ENCODE data around the gene NKG7. TPM values are rescaled to one million over a fixed set of nuclear protein-coding genes. Genes with fewer than 3 reads are reported as not detected.

NKG7 gene
- polyA plus RNA-seq, 1 donor (not counting 4 experiments of a cell fraction or from before 2014, with no cell fraction given), result not detected

- Histone ChIP-seq H4K20me1 (ENCODE audit: control insufficient read depth, extremely low read depth, insufficient read depth, low read length) (no peaks in the 10 kb centered on the region), H3K4me3 (ENCODE audit: control insufficient read depth in 2 of 3, extremely low read depth in 1 of 3, insufficient read depth in 2 of 3, low read depth in 1 of 3, low read length in 3 of 3) (no peak overlapping the region), H3K4me2 (ENCODE audit: control insufficient read depth, extremely low read depth, insufficient read depth, low read depth, low read length) (no peak overlapping the region), H3K27me3 (ENCODE audit: control insufficient read depth, extremely low read depth, insufficient read depth, low read length) (no peaks in the 10 kb centered on the region), H3K9ac (ENCODE audit: control insufficient read depth, extremely low read depth, insufficient read depth, low read length) (no peak overlapping the region), H3K4me1 (ENCODE audit: control insufficient read depth, extremely low read depth, insufficient read depth, low read length) (no peaks in the 10 kb centered on the region), H3K27ac (ENCODE audit: control insufficient read depth, insufficient read depth, low read length) (no peak overlapping the region), H3K79me2 (ENCODE audit: control insufficient read depth, insufficient read depth, low read length) (no peaks in the 10 kb centered on the region), H3K36me3 (ENCODE audit: control insufficient read depth in 2 of 2, extremely low read depth in 1 of 2, insufficient read depth in 2 of 2, low read length in 2 of 2) (no peaks in the 10 kb centered on the region), H3K9me1 (ENCODE audit: control insufficient read depth, extremely low read depth, insufficient read depth, low read length) (no peaks in the 10 kb centered on the region), H2AFZ (ENCODE audit: control insufficient read depth, low read length) (no peak overlapping the region), H3K9me3 (ENCODE audit: control insufficient read depth, low read depth, low read length) (no peaks in the 10 kb centered on the region)
- DNase-seq (ENCODE audit: low read depth, low spot score), result no peak
- TF ChIP-seq EZH2 (IDR thresholded peaks at IDR 0.05; ENCODE audit: low read length) (no peak), CTCF (optimal IDR thresholded peaks at IDR 0.05 in 1 of 3, IDR thresholded peaks at IDR 0.05 in 1 of 3, conservative IDR thresholded peaks at IDR 0.05 in 1 of 3; ENCODE audit: extremely low read depth in 1 of 3, insufficient read depth in 2 of 3, low read length in 3 of 3) (no peak)
- no peak for FAIRE-seq
- dilution Hi-C loops (cut with MboI; ENCODE audit: extremely low pct_ligation_motif_present, low sequenced_read_pairs), result no loop called here
Measured at GRCh38 chr19:51386882-51387520, 14.5 kb upstream of the NKG7 start.

- peaks cover 2% of the 10 kb centered on the region for H3K9me3 ChIP-seq (ENCODE audit: control insufficient read depth, low read depth, low read length)
- no peak overlapping the region for H2AFZ ChIP-seq (ENCODE audit: control insufficient read depth, low read length)
- FAIRE-seq (no peak), DNase-seq (ENCODE audit: low read depth, low spot score) (no peak)
- H3K9ac ChIP-seq (ENCODE audit: control insufficient read depth, extremely low read depth, insufficient read depth, low read length), result no peak overlapping the region
- dilution Hi-C loops (cut with MboI; ENCODE audit: extremely low pct_ligation_motif_present, low sequenced_read_pairs), result no loop called here
- no peak overlapping the region for H3K27ac ChIP-seq (ENCODE audit: control insufficient read depth, insufficient read depth, low read length)
- no peaks in the 10 kb centered on the region for H3K36me3 ChIP-seq (ENCODE audit: control insufficient read depth in 2 of 2, extremely low read depth in 1 of 2, insufficient read depth in 2 of 2, low read length in 2 of 2)
- no peaks in the 10 kb centered on the region for H3K79me2 ChIP-seq (ENCODE audit: control insufficient read depth, insufficient read depth, low read length)
- H4K20me1 ChIP-seq (ENCODE audit: control insufficient read depth, extremely low read depth, insufficient read depth, low read length), result no peaks in the 10 kb centered on the region
- TF ChIP-seq EZH2 (IDR thresholded peaks at IDR 0.05; ENCODE audit: low read length) (no peak), CTCF (optimal IDR thresholded peaks at IDR 0.05 in 1 of 3, IDR thresholded peaks at IDR 0.05 in 1 of 3, conservative IDR thresholded peaks at IDR 0.05 in 1 of 3; ENCODE audit: extremely low read depth in 1 of 3, insufficient read depth in 2 of 3, low read length in 3 of 3) (no peak)
- no peak overlapping the region for H3K4me2 ChIP-seq (ENCODE audit: control insufficient read depth, extremely low read depth, insufficient read depth, low read depth, low read length)
- no peak overlapping the region for H3K4me3 ChIP-seq (ENCODE audit: control insufficient read depth in 2 of 3, extremely low read depth in 1 of 3, insufficient read depth in 2 of 3, low read depth in 1 of 3, low read length in 3 of 3)
- H3K27me3 ChIP-seq (ENCODE audit: control insufficient read depth, extremely low read depth, insufficient read depth, low read length), result no peaks in the 10 kb centered on the region
- no peaks in the 10 kb centered on the region for H3K9me1 ChIP-seq (ENCODE audit: control insufficient read depth, extremely low read depth, insufficient read depth, low read length)
- H3K4me1 ChIP-seq (ENCODE audit: control insufficient read depth, extremely low read depth, insufficient read depth, low read length), result no peaks in the 10 kb centered on the region
Measured at GRCh38 chr19:51382004-51382403, 9.6 kb upstream of the NKG7 start.
